Activated CD8-positive, alpha-beta memory T cell treated with anti-CD3 and anti-CD28 coated beads, Interleukin-2, amount 10 ng/mL, durations not matched to agents 7 days and 5 days (primary cell): ENCODE data around the gene SUCLA2. TPM values are rescaled to one million over a fixed set of nuclear protein-coding genes. Genes with fewer than 3 reads are reported as not detected.
"Not testable (repeated sequence)": the region's sequence is repeated elsewhere in the genome, so short reads cannot be mapped to it uniquely, and the experiment has no call there.

Experiments
- ATAC-seq: fragments of 150-1000 bp; cut with Tn5 transposase; one replicate; pipeline ENCODE4 v1.10.0; 2021; ENCODE audit warnings: moderate library complexity
- CTCF ChIA-PET: fragments of 350-600 bp; sonication (Branson Sonifier 250); formaldehyde crosslinking; loops from one replicate; lab custom pipeline; 2021; ENCODE audit warnings: antibody characterized with exemption; lab: Charles Lee
- DNase-seq: peaks from one replicate; pipeline ENCODE4 v3.0.0-alpha.2; 2020
- H3K27ac Mint-ChIP-seq: one replicate; pipeline ENCODE4 v1.8.0; 2021; ENCODE audit warnings: mild to moderate bottlenecking, mixed read lengths
- H3K27me3 Mint-ChIP-seq: one replicate; pipeline ENCODE4 v1.8.0; 2021; ENCODE audit warnings: mixed read lengths
- H3K36me3 Mint-ChIP-seq: one replicate; pipeline ENCODE4 v1.8.0; 2021; ENCODE audit warnings: mild to moderate bottlenecking, mixed read lengths
- H3K4me1 Mint-ChIP-seq: one replicate; pipeline ENCODE4 v1.8.0; 2021; ENCODE audit warnings: mixed read lengths
- H3K4me3 Mint-ChIP-seq: one replicate; pipeline ENCODE4 v1.8.0; 2021; ENCODE audit warnings: mild to moderate bottlenecking, moderate library complexity, mixed read lengths
- H3K9me3 Mint-ChIP-seq: one replicate; pipeline ENCODE4 v1.8.0; 2022; ENCODE audit warnings: low read depth, mixed read lengths
- total RNA-seq, 2 experiments: library from RNA; stranded (reverse); gene quantifications; one replicate each; pipeline ENCODE4 v1.2.3, GENCODE V29; 2021

Gene SUCLA2
- total RNA-seq, 2 experiments from 2014 or later: 33.2 to 44.4 TPM

DNA sequence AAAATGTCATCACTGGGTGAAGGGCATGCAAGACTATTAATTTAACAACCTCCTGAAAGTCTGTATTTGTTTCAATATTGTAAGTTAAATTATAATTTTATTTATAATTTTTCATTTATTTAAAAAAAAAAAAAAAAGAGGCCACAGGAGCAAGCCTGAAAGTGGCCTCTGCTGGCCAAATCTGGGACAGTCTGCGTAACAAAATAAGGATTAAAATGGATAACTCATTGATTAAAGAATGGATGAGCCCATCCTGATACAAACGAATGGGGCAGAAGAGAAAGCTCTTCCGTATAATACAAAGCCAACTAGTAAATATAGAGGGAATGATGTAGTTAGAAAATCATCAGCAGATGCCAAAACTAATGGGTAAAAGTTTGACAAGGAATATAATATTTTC lies 36.2 kb downstream of the SUCLA2 start:
- Mint-ChIP-seq H3K27ac (no peak overlapping the region), H3K27me3 (no peaks in the 10 kb centered on the region), H3K9me3 (peaks cover 10% of the 10 kb centered on the region), H3K4me1 (no peaks in the 10 kb centered on the region), H3K36me3 (peaks cover 64% of the 10 kb centered on the region), H3K4me3 (no peak overlapping the region)
- ATAC-seq: no peak
- no peak for DNase-seq
- CTCF ChIA-PET: no interaction called here

DNA sequence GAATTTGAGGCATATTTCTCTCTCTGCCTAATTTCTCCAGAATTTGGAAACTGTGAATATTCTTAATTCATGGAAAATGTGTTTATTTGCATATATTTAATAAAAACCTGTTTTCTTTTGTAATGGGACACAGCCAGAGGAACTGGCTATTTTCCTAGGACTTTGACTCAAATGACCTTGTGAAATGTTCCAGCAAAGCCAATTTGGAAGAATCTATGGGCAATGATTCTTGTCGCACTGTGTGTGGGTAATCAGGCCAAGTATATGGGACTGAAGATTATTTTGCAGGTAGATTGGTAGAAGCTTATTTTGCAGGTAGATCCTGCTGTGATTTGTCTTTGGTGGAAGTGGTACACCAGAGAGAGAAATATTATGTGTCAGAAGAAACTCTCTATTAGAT lies 38.8 kb downstream of the SUCLA2 start:
- H3K9me3 Mint-ChIP-seq: peaks cover 19% of the 10 kb centered on the region
- DNase-seq (no peak), ATAC-seq (no peak)
- no peaks in the 10 kb centered on the region for H3K4me1 Mint-ChIP-seq
- H3K4me3 Mint-ChIP-seq: no peak overlapping the region
- no peak overlapping the region for H3K27ac Mint-ChIP-seq
- H3K27me3 Mint-ChIP-seq: no peaks in the 10 kb centered on the region
- peaks cover 78% of the 10 kb centered on the region for H3K36me3 Mint-ChIP-seq
- CTCF ChIA-PET: interaction anchor here (1.3 kb wide), 1 partner anchor 68 kb away, joined by 3 read pairs; no protein-coding TSS in a partner anchor

DNA sequence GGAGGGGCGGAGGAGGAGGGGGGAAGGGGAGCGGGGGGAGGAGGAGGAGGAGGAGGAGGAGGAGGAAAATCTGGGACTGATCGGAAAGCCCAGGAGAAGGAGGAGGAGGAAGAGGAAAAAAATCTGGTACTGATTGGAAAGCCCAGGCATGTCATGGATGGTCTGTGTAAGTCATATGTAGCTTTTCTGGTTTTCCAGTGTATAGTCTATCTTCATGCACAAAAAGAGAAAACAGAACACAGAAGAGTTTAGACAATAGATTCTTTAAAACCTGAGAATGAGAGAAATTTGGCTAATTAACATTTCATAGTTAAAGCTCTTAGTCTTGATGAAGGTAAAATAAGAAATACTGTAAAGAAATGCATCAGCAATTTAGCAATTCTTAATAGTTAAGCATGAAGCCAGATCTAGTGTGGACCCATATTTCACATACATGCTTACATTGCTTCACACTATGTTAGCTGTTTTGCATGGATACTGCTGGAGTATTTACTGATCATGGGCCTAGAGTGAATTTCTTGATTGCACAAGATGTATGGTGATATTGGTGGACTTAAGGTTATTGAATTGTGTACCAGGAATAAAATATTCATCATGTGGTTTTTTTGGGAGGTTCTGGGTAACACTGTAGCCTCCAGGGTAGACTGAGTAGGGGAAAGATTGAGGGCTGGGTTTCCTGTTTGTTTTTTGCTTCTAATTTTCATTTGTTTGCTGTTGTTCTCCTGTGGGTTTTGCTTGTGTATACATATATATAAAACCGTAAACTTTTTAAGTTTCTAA lies 41.4 kb downstream of the SUCLA2 start:
- ATAC-seq (no peak), DNase-seq (no peak)
- Mint-ChIP-seq H3K27me3 (no peaks in the 10 kb centered on the region), H3K36me3 (peaks cover 88% of the 10 kb centered on the region), H3K27ac (no peak overlapping the region), H3K9me3 (peaks cover 33% of the 10 kb centered on the region), H3K4me1 (no peaks in the 10 kb centered on the region), H3K4me3 (no peak overlapping the region)
- CTCF ChIA-PET: no interaction called here

DNA sequence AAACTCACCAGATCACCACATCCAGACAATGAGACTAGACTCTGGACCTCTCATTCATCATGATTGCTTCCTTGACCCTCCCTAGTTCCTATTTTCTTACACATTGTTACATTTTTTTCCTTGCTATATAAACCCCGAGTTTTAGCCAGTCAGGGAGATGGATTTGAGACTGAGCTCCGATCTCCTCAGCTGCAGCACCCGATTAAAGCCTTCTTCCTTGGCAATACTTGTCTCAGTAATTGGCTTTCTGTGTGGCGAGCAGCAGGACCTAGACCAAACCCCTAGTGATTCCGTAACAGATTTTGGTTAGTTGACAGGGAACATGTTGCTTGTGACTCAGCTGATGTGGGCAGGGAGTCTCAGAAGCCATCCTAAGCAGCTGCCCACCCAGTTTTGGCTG lies 44.0 kb downstream of the SUCLA2 start:
- H3K27ac Mint-ChIP-seq: no peak overlapping the region
- no peaks in the 10 kb centered on the region for H3K4me1 Mint-ChIP-seq
- DNase-seq (no peak), ATAC-seq (no peak)
- H3K9me3 Mint-ChIP-seq: peaks cover 26% of the 10 kb centered on the region
- no peak overlapping the region for H3K4me3 Mint-ChIP-seq
- no peaks in the 10 kb centered on the region for H3K27me3 Mint-ChIP-seq
- CTCF ChIA-PET: no interaction called here
- peaks cover 82% of the 10 kb centered on the region for H3K36me3 Mint-ChIP-seq

DNA sequence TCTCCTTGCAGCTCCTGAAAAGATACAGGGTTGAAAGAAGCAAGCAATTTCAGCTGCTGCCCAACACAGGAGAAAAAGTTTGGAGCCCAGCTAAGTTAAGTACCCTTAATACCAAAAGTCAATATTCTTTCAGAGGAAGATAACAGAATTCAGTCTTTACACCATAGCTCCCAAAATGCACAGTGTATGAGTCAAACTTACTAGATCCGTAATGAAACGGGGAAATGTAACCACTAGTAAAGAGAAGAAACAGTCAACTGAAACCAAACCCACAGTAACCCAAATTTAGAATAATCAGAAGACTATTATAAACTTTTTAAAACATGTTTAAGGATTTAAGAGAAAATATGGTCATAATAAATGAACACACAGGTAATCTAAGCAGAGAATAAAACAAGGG lies 45.2 kb downstream of the SUCLA2 start:
- H3K36me3 Mint-ChIP-seq: peaks cover 77% of the 10 kb centered on the region
- H3K4me1 Mint-ChIP-seq: no peaks in the 10 kb centered on the region
- H3K4me3 Mint-ChIP-seq: no peak overlapping the region
- ATAC-seq: no peak
- CTCF ChIA-PET: no interaction called here
- H3K9me3 Mint-ChIP-seq: peaks cover 26% of the 10 kb centered on the region
- H3K27me3 Mint-ChIP-seq: no peaks in the 10 kb centered on the region
- no peak overlapping the region for H3K27ac Mint-ChIP-seq
- DNase-seq: no peak

DNA sequence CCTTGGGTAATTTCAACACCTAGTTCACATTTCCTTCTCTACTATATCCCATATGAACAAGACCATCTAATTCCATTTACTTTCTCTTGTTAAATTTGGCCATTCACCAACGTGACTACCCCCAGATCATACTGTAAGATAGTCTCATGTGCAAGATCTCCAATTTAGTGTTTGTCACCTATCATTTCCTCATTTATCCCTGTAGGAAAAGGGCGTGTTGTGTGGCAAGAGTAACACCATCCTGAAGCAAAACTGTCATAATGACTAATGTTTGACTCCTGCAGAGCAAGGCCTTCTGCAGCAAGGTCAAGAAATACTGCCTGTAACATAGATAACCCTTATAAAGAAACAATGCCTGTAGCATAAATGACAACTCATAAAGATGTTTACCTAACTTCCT lies 51.3 kb downstream of the SUCLA2 start:
- Mint-ChIP-seq H3K4me1 (no peaks in the 10 kb centered on the region), H3K9me3 (no peaks in the 10 kb centered on the region), H3K4me3 (no peak overlapping the region), H3K27ac (no peak overlapping the region), H3K36me3 (peaks cover 40% of the 10 kb centered on the region), H3K27me3 (no peaks in the 10 kb centered on the region)
- CTCF ChIA-PET: no interaction called here
- no peak for ATAC-seq
- DNase-seq: no peak

DNA sequence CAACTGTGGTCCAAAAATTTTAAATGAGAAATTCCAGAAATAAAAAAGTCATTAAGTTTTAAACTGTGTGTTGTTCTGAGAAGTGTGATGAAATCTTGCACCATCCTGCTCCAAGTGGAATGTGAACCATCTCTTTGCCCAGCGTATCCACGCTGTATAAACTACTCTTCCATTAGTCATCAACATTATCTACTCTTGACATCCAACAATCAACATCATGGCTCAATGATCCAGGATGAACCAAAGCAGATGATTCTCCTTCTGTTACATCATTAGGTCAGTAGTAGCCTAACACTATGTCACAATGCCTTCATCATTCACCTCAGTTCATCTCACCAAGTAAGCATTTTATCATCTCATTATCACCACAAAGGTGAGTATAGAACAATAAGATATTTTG lies 55.3 kb downstream of the SUCLA2 start:
- Mint-ChIP-seq H3K27ac (no peak overlapping the region), H3K4me1 (no peaks in the 10 kb centered on the region), H3K4me3 (no peak overlapping the region), H3K36me3 (peaks cover 32% of the 10 kb centered on the region), H3K9me3 (no peaks in the 10 kb centered on the region), H3K27me3 (no peaks in the 10 kb centered on the region)
- ATAC-seq (no peak), DNase-seq (no peak)
- CTCF ChIA-PET: no interaction called here

DNA sequence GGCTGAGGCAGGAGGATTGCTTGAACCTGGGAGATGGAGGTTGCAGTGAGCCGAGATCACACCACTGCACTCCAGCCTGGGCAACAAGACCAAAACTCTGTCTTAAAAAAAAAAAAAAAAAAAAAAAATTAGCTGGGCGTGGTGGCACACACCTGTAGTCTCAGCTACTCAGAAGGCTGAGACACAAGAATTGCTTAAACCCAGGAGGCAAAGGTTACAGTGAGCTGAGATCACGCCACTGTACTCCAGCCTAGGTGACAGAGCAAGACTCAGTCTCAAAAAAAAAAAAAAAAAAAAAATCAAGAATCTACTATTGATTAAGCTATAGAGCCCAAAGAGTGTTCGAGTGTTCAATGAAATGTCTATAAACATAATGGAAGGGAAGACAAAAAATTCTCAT lies 55.9 kb downstream of the SUCLA2 start:
- DNase-seq, CTCF ChIA-PET, H3K9me3 Mint-ChIP-seq, H3K27me3 Mint-ChIP-seq, ATAC-seq, H3K4me3 Mint-ChIP-seq, H3K27ac Mint-ChIP-seq, H3K4me1 Mint-ChIP-seq: not testable (repeated sequence)
- peaks cover 33% of the 10 kb centered on the region for H3K36me3 Mint-ChIP-seq

DNA sequence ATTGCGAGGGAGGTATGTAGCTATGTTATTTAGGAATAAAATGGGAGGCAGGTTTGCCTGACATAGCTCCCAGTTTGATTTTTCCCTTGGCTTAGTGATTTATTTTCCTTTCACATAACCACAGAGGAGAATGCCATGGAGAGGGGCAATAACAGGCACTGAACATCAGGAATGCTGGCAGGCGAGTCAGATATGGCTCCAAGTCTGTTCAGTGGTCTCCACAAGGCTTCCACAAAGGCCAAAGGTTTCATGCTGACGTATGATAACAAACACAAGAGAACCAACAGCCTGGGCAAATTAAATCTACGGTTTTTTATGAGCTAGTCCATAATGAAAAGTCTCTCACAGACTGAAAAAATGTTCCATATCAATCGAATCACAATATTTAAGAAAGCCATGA lies 66.7 kb downstream of the SUCLA2 start:
- Mint-ChIP-seq H3K4me3 (no peak overlapping the region), H3K4me1 (peaks cover 3% of the 10 kb centered on the region), H3K9me3 (no peaks in the 10 kb centered on the region)

DNA sequence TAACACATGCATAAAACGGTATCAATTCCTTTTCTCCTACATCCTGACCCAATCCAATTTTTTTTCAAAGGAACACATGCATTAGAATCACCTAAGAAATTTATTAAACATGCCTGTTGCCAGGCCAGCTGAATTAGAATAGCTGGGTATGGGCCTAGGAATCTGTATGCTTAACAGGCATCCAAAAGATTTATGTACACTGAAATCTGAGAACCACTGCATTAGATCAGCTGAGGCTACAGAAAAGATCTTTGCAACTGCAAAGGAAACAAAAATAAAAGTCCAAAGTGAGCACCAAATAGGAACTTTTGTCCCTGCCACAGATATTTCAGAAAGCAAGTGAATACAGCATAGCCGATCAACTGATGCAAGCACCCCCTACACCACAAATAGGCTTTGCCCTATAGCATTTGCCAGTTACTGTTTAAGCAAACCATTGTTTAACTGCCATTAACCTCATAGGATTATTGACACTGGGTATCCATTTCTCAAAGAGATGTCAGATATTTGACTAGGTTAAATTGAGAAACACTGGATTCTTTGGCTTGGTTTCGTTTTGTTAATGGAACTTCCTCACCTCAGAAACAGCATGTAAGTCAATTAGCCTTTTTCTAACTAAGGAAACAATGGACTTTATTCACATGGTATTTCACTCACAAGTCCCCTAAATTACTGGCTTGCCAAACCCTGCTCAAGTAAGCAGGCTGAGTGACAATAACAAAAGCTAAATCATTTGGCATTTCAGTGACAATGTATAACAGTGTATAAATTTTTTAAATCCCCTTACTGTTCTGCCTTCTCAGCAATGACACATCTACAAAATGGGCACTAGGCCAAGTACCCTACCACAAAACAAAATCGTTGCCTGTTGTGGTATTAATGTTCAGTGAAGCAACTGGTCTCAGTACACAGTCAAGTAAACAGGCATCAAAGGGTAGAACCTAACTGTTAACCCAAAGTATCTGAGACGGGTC lies 67.8 kb downstream of the SUCLA2 start:
- no peak for DNase-seq
- H3K36me3 Mint-ChIP-seq: peaks cover 15% of the 10 kb centered on the region
- no peaks in the 10 kb centered on the region for H3K27me3 Mint-ChIP-seq
- CTCF ChIA-PET: no interaction called here
- H3K4me3 Mint-ChIP-seq: no peak overlapping the region
- peaks cover 3% of the 10 kb centered on the region for H3K4me1 Mint-ChIP-seq
- ATAC-seq: no peak
- no peaks in the 10 kb centered on the region for H3K9me3 Mint-ChIP-seq
- H3K27ac Mint-ChIP-seq: no peak overlapping the region

More for the DNA sequence above, 66.7 kb downstream of the SUCLA2 start:
- peaks cover 23% of the 10 kb centered on the region for H3K36me3 Mint-ChIP-seq
- H3K27me3 Mint-ChIP-seq: no peaks in the 10 kb centered on the region
- H3K27ac Mint-ChIP-seq: no peak overlapping the region
- CTCF ChIA-PET: interaction anchor here (0.5 kb wide), 1 partner anchor 1283 kb away, joined by 3 read pairs; no protein-coding TSS in a partner anchor
- no peak for ATAC-seq
- DNase-seq: no peak

DNA sequence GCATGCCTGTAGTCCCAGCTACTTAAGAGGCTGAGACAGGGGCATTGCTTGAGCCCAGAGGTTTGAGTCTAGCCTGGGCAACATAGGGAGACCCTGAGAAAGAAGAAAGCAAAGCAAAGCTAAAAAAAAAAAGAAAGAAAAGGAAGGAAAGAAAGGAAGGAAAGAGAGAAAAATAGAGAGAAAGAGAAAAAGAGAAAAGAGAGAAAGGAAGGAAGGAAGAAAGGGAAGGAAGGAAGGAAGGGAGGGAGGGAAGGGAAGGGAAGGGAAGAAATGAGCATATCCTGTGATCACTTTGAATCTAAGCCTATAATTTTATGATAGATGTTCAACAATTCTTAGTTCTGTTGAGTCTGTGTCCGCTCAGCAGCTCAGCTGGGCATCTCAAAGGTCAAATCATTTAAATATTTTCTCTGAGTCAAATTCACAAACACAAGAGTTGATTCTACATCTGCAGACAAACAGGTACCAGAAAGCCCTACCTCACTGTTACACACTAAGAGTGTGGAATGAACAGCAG lies 70.4 kb downstream of the SUCLA2 start:
- ATAC-seq (no peak), DNase-seq (no peak)
- no peak overlapping the region for H3K27ac Mint-ChIP-seq
- CTCF ChIA-PET: no interaction called here
- H3K4me3 Mint-ChIP-seq: no peak overlapping the region
- peaks cover under 1% of the 10 kb centered on the region for H3K36me3 Mint-ChIP-seq
- H3K27me3 Mint-ChIP-seq: no peaks in the 10 kb centered on the region
- peaks cover 3% of the 10 kb centered on the region for H3K4me1 Mint-ChIP-seq
- no peaks in the 10 kb centered on the region for H3K9me3 Mint-ChIP-seq

DNA sequence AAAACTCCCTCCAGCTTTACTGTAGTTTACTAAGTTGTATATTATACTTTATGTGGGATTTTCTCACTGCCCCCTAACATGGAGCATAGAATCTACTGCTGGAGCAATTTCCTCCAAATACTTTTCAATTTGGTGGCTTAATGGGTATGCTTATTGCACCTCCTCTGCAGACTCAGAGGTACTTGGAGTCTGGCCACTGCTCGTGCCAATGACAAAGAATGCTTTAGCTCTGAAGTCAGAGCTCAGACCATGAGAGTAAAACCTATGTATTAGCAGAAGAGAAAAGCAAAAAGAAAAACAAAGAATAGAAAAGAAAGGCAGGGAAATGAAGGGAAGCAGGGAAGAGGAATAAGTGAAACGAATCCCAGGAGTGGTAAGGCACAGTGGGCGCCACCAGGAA lies 71.9 kb downstream of the SUCLA2 start:
- ATAC-seq (no peak), DNase-seq (no peak)
- Mint-ChIP-seq H3K27ac (no peak overlapping the region), H3K9me3 (peaks cover under 1% of the 10 kb centered on the region), H3K36me3 (no peaks in the 10 kb centered on the region), H3K27me3 (no peaks in the 10 kb centered on the region), H3K4me3 (no peak overlapping the region), H3K4me1 (peaks cover 3% of the 10 kb centered on the region)
- CTCF ChIA-PET: no interaction called here

DNA sequence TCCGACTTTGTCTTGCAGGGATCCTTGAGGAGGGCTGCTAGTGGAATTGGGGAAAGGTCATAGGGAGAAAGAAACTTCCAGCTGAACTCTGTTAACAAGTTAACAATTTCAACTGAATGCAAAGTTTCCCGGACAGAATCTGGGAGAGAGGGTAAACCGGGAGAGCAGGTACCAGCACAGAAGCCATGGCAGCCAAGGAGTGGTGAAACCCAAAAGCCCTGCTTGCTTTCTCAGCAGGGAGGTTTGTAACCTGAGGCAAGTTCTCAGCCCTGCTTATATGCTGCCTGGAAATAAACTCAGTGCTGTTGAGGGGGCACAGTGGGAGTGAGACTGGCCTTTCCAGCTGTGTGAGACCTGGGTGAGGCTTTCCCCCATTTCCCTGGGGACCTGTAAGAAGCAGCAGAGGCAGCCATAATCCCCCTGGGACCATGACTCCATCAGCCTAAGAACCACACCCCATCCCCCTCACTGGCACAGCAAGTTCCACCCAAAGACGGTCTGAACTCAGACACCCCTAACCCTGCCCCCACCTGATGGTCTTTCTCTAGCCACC lies 84.0 kb downstream of the SUCLA2 start:
- Mint-ChIP-seq H3K36me3 (no peaks in the 10 kb centered on the region), H3K4me3 (no peak overlapping the region), H3K9me3 (no peaks in the 10 kb centered on the region), H3K27ac (no peak overlapping the region), H3K27me3 (no peaks in the 10 kb centered on the region), H3K4me1 (no peaks in the 10 kb centered on the region)
- no peak for DNase-seq
- ATAC-seq: no peak
- CTCF ChIA-PET: no interaction called here
